ENCODE results near the gene SRPK3. TPM values are rescaled to one million over a fixed set of nuclear protein-coding genes. Genes with fewer than 3 reads are reported as not detected.

Gene SRPK3
- total and polyA plus RNA-seq, 2 donors (not counting 3 experiments of a cell fraction or from before 2014, with no cell fraction given) = 0.25 to 0.40 TPM

DNA sequence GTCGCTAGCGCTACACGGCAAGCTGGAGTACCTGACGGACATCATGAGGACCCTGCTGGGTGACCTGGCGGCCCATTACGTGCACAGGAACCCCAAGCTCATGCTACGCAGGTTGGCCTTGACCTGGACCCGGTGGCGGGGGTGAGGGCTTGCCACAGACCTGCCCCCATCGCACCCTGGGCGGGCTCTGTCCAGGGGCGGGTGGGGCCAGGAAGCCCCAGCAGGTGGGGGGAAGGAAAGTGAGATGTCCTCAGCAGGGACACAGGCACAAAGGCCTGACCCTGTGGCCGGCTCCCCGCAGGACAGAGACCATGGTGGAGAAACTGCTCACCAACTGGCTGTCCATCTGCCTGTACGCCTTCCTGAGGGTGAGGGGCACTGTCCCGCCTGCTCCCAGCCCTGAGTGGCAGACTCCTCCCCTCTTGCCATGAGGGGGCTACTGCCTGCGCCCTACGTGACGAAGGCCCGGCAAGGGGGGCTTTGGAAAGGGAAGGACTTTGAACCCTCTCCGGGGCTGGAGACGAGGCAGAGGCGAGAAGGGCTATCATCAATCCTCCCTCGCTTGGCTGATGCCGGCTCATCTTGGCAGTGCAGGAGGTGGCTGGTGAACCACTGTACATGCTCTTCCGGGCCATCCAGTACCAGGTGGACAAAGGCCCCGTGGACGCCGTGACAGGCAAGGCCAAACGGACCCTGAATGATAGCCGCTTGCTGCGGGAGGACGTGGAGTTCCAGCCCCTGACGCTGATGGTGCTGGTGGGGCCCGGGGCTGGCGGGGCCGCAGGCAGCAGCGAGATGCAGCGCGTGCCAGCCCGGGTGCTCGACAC, 5.3 kb upstream of the SRPK3 start:
- ChIA-PET POLR2A (no interaction called here), CTCF (no interaction called here)
- Histone ChIP-seq H3K27me3 (ENCODE audit: control insufficient read depth in 2 of 2, insufficient read depth in 2 of 2, low read length in 2 of 2) (no peaks in the 10 kb centered on the region), H3K36me3 (ENCODE audit: control insufficient read depth in 2 of 2, extremely low read depth in 1 of 2, insufficient read depth in 2 of 2, low read length in 2 of 2) (peaks cover 0 to 20% of the 10 kb centered on the region in 2 experiments), H3K9ac (replicated peaks; ENCODE audit: extremely low read depth, insufficient read depth, low read length) (no peak overlapping the region), H3K4me2 (ENCODE audit: insufficient read depth, low read length) (no peak overlapping the region), H3K9me1 (replicated peaks; ENCODE audit: control insufficient read depth, extremely low read depth, insufficient read depth, low read length) (no peaks in the 10 kb centered on the region), H3K9me3 (replicated peaks; ENCODE audit: control insufficient read depth, insufficient read depth, low read length) (no peaks in the 10 kb centered on the region), H2AFZ (ENCODE audit: low read depth, low read length) (no peak overlapping the region), H4K20me1 (replicated peaks; ENCODE audit: control insufficient read depth, extremely low read depth, insufficient read depth, low read length) (no peaks in the 10 kb centered on the region), H3K4me3 (replicated peaks in 1 of 3; ENCODE audit: insufficient read depth in 1 of 3, low read depth in 1 of 3, low read length in 3 of 3) (no peak overlapping the region), H3K27ac (ENCODE audit: insufficient read depth, low read depth, low read length) (no peak overlapping the region), H3K79me2 (ENCODE audit: control insufficient read depth, insufficient read depth, low read length) (no peaks in the 10 kb centered on the region), H3K4me1 (ENCODE audit: control insufficient read depth, extremely low read depth, insufficient read depth, low read length) (no peaks in the 10 kb centered on the region)
- FAIRE-seq (no peak), DNase-seq (ENCODE audit: low read depth, low spot score) (no peak)
- no TSS peak for BruUV-seq (replicated peaks)
- TF ChIP-seq MYC (IDR thresholded peaks at IDR 0.05; ENCODE audit: low read depth, low read length) (no peak), GATA2 (IDR thresholded peaks at IDR 0.05; ENCODE audit: insufficient read depth, insufficient read length, low read depth, low read length) (no peak), JUN (IDR thresholded peaks at IDR 0.05; ENCODE audit: borderline replicate concordance, insufficient read depth, insufficient read length, low read depth) (no peak), EZH2 (IDR thresholded peaks at IDR 0.05; ENCODE audit: borderline replicate concordance, low read depth, low read length, severe bottlenecking) (no peak), POLR2A (IDR thresholded peaks at IDR 0.05; ENCODE audit: low read depth, low read length) (no peak), POLR2AphosphoS5 (IDR thresholded peaks at IDR 0.05; ENCODE audit: insufficient read depth, low read depth, low read length) (no peak), FOS (IDR thresholded peaks at IDR 0.05; ENCODE audit: borderline replicate concordance, insufficient read depth, low read length) (no peak)
- TF ChIP-seq, protein P1, sequence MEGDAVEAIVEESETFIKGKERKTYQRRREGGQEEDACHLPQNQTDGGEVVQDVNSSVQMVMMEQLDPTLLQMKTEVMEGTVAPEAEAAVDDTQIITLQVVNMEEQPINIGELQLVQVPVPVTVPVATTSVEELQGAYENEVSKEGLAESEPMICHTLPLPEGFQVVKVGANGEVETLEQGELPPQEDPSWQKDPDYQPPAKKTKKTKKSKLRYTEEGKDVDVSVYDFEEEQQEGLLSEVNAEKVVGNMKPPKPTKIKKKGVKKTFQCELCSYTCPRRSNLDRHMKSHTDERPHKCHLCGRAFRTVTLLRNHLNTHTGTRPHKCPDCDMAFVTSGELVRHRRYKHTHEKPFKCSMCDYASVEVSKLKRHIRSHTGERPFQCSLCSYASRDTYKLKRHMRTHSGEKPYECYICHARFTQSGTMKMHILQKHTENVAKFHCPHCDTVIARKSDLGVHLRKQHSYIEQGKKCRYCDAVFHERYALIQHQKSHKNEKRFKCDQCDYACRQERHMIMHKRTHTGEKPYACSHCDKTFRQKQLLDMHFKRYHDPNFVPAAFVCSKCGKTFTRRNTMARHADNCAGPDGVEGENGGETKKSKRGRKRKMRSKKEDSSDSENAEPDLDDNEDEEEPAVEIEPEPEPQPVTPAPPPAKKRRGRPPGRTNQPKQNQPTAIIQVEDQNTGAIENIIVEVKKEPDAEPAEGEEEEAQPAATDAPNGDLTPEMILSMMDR (IDR thresholded peaks at IDR 0.05; ENCODE audit: extremely low read depth in 1 of 2, insufficient read depth in 1 of 2, low read depth in 1 of 2, low read length in 2 of 2) = no peak
- TF ChIP-seq, protein P2, sequence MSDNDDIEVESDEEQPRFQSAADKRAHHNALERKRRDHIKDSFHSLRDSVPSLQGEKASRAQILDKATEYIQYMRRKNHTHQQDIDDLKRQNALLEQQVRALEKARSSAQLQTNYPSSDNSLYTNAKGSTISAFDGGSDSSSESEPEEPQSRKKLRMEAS (IDR thresholded peaks at IDR 0.05; ENCODE audit: insufficient read depth, insufficient read length) = no peak
- dilution Hi-C loops (cut with MboI; ENCODE audit: extremely low pct_ligation_motif_present, low sequenced_read_pairs) = no loop called here
- intact Hi-C loops (cut with micrococcal nuclease) = no loop called here

Data from endothelial cell of umbilical vein (primary cell).